ENCODE measurements around the gene SPANXC.
"Not testable (repeated sequence)": the region's sequence is repeated elsewhere in the genome, so short reads cannot be mapped to it uniquely, and the experiment has no call there.

SPANXC gene, protein sequence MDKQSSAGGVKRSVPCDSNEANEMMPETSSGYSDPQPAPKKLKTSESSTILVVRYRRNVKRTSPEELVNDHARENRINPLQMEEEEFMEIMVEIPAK

GRCh38 chrX:141242417-141242816, at the start of gene SPANXC:
SPANXC (minus strand) TSS chrX:141242517; CDS start chrX:141242457, 60 bp downstream.
- DNase-seq (ENCODE audit: low read depth), result not testable (repeated sequence)

GRCh38 chrX:141279476-141279875, 37.2 kb upstream of the SPANXC start:
- DNase-seq (ENCODE audit: low read depth), result no peak

DNA sequence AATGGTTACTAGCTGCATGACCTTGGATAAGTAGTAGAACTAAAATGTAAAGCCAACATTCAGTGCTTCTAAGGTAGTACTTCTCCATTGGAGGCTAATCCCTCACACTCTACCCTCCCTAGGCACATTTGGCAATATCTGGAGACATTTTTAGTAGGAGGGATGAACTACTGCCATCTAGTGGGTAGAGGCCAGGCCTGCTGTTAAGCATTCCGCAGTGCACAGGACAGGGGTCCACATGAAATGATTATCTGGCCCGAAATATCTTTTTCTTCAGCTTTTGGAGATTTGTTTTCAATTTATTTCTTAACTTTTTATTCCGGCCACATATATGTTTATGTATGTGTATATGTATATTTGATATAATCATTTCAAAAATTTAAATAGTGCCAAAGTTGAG, 36.0 kb upstream of the SPANXC start:
- DNase-seq (ENCODE audit: low read depth), result no peak

GRCh38 chrX:141258080-141258479, 15.8 kb upstream of the SPANXC start:
- no peak for DNase-seq (ENCODE audit: low read depth)

GRCh38 chrX:141221611-141222010, 20.7 kb downstream of the SPANXC start:
- DNase-seq (ENCODE audit: low read depth), result no peak

GRCh38 chrX:141220342-141221008, 21.8 kb downstream of the SPANXC start:
- DNase-seq (ENCODE audit: low read depth), result no peak

- no peak for DNase-seq (ENCODE audit: low read depth)
Observed at GRCh38 chrX:141214196-141214595, 28.1 kb downstream of the SPANXC start.

GRCh38 chrX:141201962-141202361, 40.4 kb downstream of the SPANXC start:
- DNase-seq (ENCODE audit: low read depth), result no peak
